Transverse colon (tissue), 4 donors: ENCODE measurements around the gene SPHK1. TPM values are rescaled to one million over a fixed set of nuclear protein-coding genes. Genes with fewer than 3 reads are reported as not detected.
A peak's percentile ranks its signal among the peaks of the same experiment; 100 is the strongest.

Source experiments
- DNase-seq: peaks from one replicate; pipeline ENCODE4 v3.0.0-alpha.2; 2019
- H3K27ac ChIP-seq, 4 donors: fragments of 200-600 bp; sonication (generic); 2 replicates each; pipeline ENCODE4 v1.5.1; 2016 to 2018; ENCODE audit warnings: inconsistent platforms in 4 of 4
- H3K27me3 ChIP-seq: fragments of 200-600 bp; sonication (generic); 2 replicates; pipeline ENCODE4 v1.5.1; 2017; ENCODE audit warnings: inconsistent platforms
- H3K36me3 ChIP-seq, 4 donors: fragments of 200-600 bp; sonication (generic); 2 replicates each; pipeline ENCODE4 v1.5.1; 2017 to 2019; ENCODE audit warnings: inconsistent platforms in 4 of 4
- H3K4me1 ChIP-seq, 4 donors: fragments of 200-600 bp; sonication (generic); 2 replicates each; pipeline ENCODE4 v1.5.1; 2017 to 2020; ENCODE audit warnings: inconsistent platforms in 4 of 4
- H3K4me3 ChIP-seq, 4 donors: fragments of 200-600 bp; sonication (generic); 1 replicate in 1 of 4; 2 replicates in 3 of 4; pipeline versions ENCODE4 v1.5.1 to v1.6.1; 2017 to 2019; ENCODE audit warnings: inconsistent platforms in 4 of 4
- H3K9me3 ChIP-seq, 2 donors: fragments of 200-600 bp; sonication (generic); 2 replicates each; pipeline ENCODE4 v1.5.1; 2017 to 2019; ENCODE audit warnings: inconsistent platforms in 2 of 2
- CTCF ChIP-seq, 5 experiments: fragments of 200-600 bp in 3 of 5; fragments of 450-650 bp in 2 of 5; sonication (generic) in 3 of 5; IDR thresholded peaks; 1 replicate in 2 of 5; 2 replicates in 3 of 5; pipeline ENCODE4 v1.5.1; 2016 to 2017; ENCODE audit warnings: antibody characterized with exemption in 5 of 5, inconsistent platforms in 3 of 5, mild to moderate bottlenecking in 2 of 5, moderate library complexity in 1 of 5
- EP300 ChIP-seq: sonication (generic); formaldehyde crosslinking; IDR thresholded peaks from one replicate; pipeline ENCODE4 v1.6.1; 2017; ENCODE audit warnings: antibody characterized with exemption, low read depth
- POLR2A ChIP-seq: fragments of 450-650 bp; IDR thresholded peaks from one replicate; pipeline ENCODE4 v1.6.1; 2016; ENCODE audit warnings: antibody characterized with exemption, mild to moderate bottlenecking, moderate library complexity
- POLR2AphosphoS5 ChIP-seq, 3 donors: sonication (generic); formaldehyde crosslinking; IDR thresholded peaks; one replicate each; pipeline ENCODE4 v1.6.1; 2016; ENCODE audit warnings: antibody characterized with exemption in 3 of 3
- WGBS, 2 donors: methylation state at CpG; one replicate each; pipeline ENCODE4 v1.1.5; 2018; ENCODE audit warnings: low coverage in 1 of 2; 5-methylcytosine and 5-hydroxymethylcytosine counted together
- in situ Hi-C, 4 donors: fragments of 200-750 bp; cut with MboI; loops; one replicate each; pipeline versions ENCODE4 v1.15.0 to v1.15.1; 2017; ENCODE audit warnings: low sequenced_read_pairs in 3 of 4, low pct_ligation_motif_present in 1 of 4, low pct_unique_long_range_greater_than_20kb in 1 of 4
- intact Hi-C: fragments of 100-400 bp; cut with DNase I; formaldehyde crosslinking; loops from one replicate; pipeline ENCODE4 v1.15.1; 2023; ENCODE audit warnings: low total_unique reads
- total RNA-seq, 4 donors: library from RNA; depleted of rRNA; stranded (reverse); fragments of >200 nt; gene quantifications; one replicate each; pipeline ENCODE4 v1.1.0, GENCODE V29; 2016

Gene SPHK1
- total RNA-seq, 4 donors from 2014 or later = 4.2 to 16.1 (median 6.8) TPM; not detected in 1

GRCh38 chr17:76367642-76368041 lies 16.8 kb upstream of the SPHK1 start:
- no peaks in the 10 kb centered on the region for H3K9me3 ChIP-seq
- intact Hi-C loops = no loop called here
- no peaks in the 10 kb centered on the region for H3K36me3 ChIP-seq
- WGBS, 2 donors = 0 to 59% methylated on average over 1 to 6 of the region's 6 CpGs
- H3K4me3 ChIP-seq = no peak overlapping the region
- H3K27ac ChIP-seq = no peak overlapping the region
- H3K27me3 ChIP-seq = no peaks in the 10 kb centered on the region
- peaks cover 0 to 13% (median 0%) of the 10 kb centered on the region in 4 donors for H3K4me1 ChIP-seq
- in situ Hi-C loops = no loop called here
- DNase-seq = no peak
- TF ChIP-seq EP300 (no peak), POLR2A (no peak), CTCF (IDR thresholded peaks at IDR 0.05) (no peak), POLR2AphosphoS5 (IDR thresholded peaks at IDR 0.05) (no peak)

GRCh38 chr17:76368545-76368944 lies 15.9 kb upstream of the SPHK1 start:
- Histone ChIP-seq H3K27me3 (no peaks in the 10 kb centered on the region), H3K4me1 (peaks cover 0 to 5% (median 0%) of the 10 kb centered on the region in 4 donors), H3K4me3 (no peak overlapping the region), H3K9me3 (no peaks in the 10 kb centered on the region), H3K27ac (no peak overlapping the region), H3K36me3 (no peaks in the 10 kb centered on the region)
- intact Hi-C loops (no loop called here), in situ Hi-C loops (no loop called here)
- no peak for DNase-seq
- 86% methylated on average over 8 of the region's 11 CpGs; no CpG with 5 or more reads in 1 of the 2 donors for WGBS, 2 donors
- TF ChIP-seq EP300 (no peak), CTCF (IDR thresholded peaks at IDR 0.05) (no peak), POLR2AphosphoS5 (IDR thresholded peaks at IDR 0.05) (no peak), POLR2A (no peak)

- in situ Hi-C loops = no loop called here
- peaks cover 0 to 4% (median 0%) of the 10 kb centered on the region in 4 donors for H3K4me1 ChIP-seq
- no peaks in the 10 kb centered on the region for H3K36me3 ChIP-seq
- TF ChIP-seq POLR2A (no peak), POLR2AphosphoS5 (IDR thresholded peaks at IDR 0.05) (no peak), CTCF (IDR thresholded peaks at IDR 0.05) (no peak)
- no peaks in the 10 kb centered on the region for H3K9me3 ChIP-seq
- WGBS, 2 donors = 73 to 82% methylated on average over 3 to 10 of the region's 10 CpGs
- H3K4me3 ChIP-seq = no peak overlapping the region
- DNase-seq = no peak
- no peaks in the 10 kb centered on the region for H3K27me3 ChIP-seq
- H3K27ac ChIP-seq = no peak overlapping the region
- intact Hi-C loops = no loop called here
Measured at GRCh38 chr17:76369379-76369778, 15.0 kb upstream of the SPHK1 start.

GRCh38 chr17:76369804-76370203 lies 14.6 kb upstream of the SPHK1 start:
- no peaks in the 10 kb centered on the region for H3K27me3 ChIP-seq
- H3K9me3 ChIP-seq = no peaks in the 10 kb centered on the region
- H3K4me1 ChIP-seq = peaks cover 0 to 4% (median 0%) of the 10 kb centered on the region in 4 donors
- peak overlapping the region in 1 of 4 donors; percentile 35 for H3K27ac ChIP-seq
- H3K4me3 ChIP-seq = no peak overlapping the region
- in situ Hi-C loops (no loop called here), intact Hi-C loops (no loop called here)
- WGBS, 2 donors = 67% methylated on average over 7 of the region's 7 CpGs; no CpG with 5 or more reads in 1 of the 2 donors
- DNase-seq = no peak
- H3K36me3 ChIP-seq = no peaks in the 10 kb centered on the region
- TF ChIP-seq POLR2AphosphoS5 (IDR thresholded peaks at IDR 0.05) (no peak), EP300 (no peak), CTCF (IDR thresholded peaks at IDR 0.05) (no peak), POLR2A (no peak)
